HG03139 (cell line): Measurements from ENCODE around the gene BABAM2.
"Not testable (repeated sequence)": the region's sequence is repeated elsewhere in the genome, so short reads cannot be mapped to it uniquely, and the experiment has no call there.

Source experiments
- ATAC-seq: cut with Tn5 transposase; IDR thresholded peaks from one replicate; pipeline ENCODE4 v1.9.1; 2021; ENCODE audit not compliant: unreplicated experiment

Gene BABAM2

DNA sequence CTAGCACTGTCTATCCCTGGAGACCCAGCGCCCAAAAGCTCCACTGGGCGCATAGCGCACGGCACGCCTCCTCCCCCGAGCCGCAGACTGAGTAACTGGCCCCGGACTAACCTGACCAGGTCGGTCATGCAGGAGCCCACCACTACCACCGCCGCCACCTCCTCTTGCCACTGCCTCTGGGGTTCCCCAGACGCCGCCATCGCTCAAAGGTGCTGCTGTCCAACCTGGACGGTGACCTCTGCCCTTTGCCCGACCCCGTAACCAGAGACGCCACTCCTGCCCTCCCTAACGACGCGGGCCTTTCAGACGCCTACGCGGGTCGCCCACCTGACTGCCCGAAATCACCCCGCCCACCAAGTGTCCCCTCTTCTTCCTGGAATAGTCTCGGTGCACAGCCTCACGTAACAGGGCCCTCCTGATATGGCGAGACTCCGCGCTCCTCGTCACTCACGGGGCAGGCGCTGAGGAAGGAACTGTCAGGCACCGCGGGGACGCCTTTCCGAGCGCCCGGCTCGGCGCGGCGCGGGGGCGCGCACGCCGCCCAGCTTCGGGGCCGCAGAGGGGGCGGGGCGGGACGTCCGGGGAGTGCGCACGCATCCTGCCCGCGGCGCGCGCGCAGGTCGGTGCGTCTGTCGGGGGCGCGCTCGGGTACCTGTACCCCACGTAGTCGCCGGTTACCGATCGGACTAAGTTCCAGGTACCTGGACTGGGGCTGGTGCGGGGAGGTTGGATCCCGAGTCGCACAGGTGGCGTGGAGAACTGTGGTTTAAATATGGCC is at the start of gene BABAM2, which contains the start of gene RBKS:
TSS of gene BABAM2 (plus strand) at position 584 of the 778 bp plus-strand sequence. CDS start 3,828 bp downstream, outside the sequence.
TSS of gene RBKS (minus strand) at position 242 of the 778 bp plus-strand sequence. CDS start at position 200, 42 bp downstream.
- ATAC-seq = peak; percentile 73

- no peak for ATAC-seq
These were observed 47.6 kb upstream of the BABAM2 start for GRCh38 chr2:27842894-27843293.

DNA sequence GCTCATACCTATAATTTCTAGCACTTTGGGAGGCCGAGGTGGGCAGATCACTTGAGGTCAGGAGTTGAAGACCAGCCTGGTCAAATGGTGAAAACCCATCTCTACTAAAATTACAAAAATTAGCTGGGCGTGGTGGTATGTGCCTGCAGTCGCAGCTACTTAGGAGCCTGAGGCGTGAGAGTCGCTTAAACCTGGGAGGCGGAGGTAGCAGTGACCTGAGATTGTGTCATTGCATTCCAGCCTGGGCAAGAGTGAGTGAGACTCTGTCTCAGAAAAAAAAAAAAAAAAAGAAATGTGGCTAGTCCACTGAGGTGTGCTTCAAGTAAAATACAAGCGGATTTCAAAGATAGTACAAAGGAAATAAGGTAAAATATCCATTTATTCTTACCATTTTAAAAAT is 46.5 kb upstream of the BABAM2 start:
- ATAC-seq = no peak

GRCh38 chr2:27844821-27845255 is 45.7 kb upstream of the BABAM2 start:
- ATAC-seq = no peak

DNA sequence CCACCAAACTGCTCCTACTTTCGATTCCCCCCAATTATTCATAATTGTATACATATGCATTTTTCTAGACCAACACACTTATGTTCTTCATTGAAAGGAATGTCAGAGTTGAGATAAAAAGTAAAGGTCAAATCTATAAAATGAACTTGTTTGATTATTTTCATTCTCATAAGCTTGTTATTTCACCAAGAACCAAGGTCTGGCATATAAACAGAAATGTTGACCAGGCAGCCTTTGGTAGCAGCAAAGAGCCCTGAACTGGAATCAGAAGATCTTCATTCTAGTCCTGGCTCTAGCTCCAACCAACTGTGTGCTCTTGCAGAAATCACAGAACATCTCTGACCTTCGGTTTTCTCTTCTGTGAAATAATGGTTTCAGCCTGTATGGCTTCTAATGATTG is 43.2 kb upstream of the BABAM2 start:
- ATAC-seq = no peak

- ATAC-seq = no peak
These were observed 40.8 kb upstream of the BABAM2 start for GRCh38 chr2:27849558-27850205.

- ATAC-seq = no peak
These were observed 37.8 kb upstream of the BABAM2 start for GRCh38 chr2:27852691-27853090.

- no peak for ATAC-seq
These were observed 36.2 kb upstream of the BABAM2 start for GRCh38 chr2:27854229-27854862.

DNA sequence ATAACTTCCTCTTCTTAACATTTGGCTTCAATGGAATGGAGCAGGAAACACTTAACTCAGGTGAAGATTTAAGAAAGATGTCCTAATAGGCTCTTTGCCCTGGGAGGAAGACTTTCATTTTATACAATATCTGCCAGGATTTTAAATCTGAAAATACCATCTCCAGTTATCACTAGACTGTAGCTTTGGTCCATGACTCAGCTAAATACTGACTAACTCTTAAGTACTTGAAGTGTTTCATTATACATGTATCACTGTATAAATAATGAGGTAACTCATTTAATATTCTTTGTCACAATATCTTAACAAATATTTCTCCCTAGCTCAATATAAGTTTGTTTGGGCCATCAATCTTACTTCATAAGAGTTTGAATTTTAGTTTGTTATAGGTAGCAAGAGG is 35.1 kb upstream of the BABAM2 start:
- ATAC-seq = no peak

DNA sequence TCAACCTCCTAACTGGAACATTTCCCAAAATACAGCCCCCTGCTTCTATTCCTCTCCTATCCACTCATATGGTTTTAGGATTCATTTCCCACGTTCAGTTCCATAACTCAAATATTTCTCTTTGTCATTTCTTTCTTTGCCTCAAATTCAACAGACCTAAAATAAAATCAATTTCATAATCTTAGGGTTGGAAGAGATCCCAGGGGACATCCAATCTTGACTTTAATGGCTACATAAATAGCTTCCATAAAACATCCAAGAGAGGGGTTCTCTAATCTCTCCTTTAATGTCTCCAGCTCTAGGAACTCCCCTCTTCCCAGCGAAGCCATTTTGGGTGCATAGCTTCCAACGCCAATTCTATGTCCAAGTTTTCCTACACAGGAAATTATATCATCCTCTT is 34.1 kb upstream of the BABAM2 start:
- ATAC-seq = no peak

GRCh38 chr2:27856956-27857355 is 33.6 kb upstream of the BABAM2 start:
- ATAC-seq = no peak

DNA sequence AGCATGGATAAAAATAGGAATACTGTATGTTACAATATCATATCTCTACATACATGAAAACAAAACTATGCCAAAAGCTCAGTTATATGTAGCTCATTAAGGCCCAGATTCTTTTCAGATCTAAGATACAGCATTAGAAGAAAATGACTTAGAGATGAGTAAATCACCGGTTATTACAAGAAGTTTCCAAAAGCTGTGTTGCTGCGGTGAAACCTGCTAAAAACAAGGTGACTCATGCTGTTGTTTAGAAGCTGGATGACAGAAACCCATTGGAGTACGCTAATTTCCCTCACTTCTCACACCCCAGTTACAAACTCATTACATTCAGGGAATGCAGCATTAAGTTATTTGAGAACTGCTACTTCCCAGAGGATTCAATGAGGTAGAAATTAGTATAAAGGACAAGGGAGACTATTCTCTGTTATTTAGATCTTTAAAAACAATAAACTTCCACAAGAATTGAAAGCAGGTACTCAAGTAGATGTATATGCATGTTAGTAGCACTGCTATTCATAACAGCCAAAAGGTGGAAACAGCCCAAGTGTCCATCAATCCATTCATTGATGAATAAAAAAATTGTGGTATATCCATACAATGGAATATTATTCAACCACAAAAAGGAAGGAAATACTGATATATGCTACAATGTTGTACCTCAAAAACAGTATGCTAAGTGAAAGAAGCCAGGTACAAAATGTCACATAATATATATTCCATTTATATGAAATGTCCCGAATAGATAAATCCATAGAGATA is 32.9 kb upstream of the BABAM2 start:
- ATAC-seq = no peak

DNA sequence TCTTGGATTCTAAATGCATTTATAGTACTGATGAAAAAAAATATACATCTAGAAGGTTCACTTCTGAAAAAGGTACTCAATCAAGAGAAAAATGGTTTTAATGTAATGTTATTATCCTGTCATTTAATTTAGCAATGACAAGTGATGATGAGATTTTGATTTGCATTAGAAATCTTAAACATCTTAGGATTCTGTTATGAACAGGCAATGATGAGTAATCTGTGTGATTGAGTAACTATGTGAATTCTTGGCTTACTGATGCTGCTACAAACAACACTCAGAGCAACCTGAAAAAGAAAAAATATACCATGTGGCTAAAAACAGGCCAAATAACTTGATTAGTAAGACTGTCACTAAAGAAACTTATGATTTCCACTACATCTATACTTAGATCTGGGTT is 30.4 kb upstream of the BABAM2 start:
- ATAC-seq = no peak

DNA sequence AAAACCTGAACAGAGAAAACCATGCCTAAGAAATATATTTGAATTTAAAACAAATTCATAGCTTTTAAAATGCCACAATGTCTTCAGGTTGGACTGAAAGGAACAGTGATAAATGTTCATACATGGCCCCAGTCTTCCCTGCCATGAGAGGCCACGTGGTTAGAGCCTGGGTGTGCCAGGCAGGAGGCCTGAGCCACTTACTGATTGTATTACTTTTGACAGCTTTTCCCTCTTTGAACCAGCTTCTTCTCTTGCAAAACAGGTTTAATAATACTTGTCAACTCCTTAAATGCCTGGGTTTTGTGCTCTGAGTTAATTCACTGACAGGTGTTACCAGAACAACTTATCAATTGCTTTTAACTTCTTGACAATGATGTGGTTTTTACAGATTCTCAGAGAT is 27.4 kb upstream of the BABAM2 start:
- ATAC-seq = no peak

DNA sequence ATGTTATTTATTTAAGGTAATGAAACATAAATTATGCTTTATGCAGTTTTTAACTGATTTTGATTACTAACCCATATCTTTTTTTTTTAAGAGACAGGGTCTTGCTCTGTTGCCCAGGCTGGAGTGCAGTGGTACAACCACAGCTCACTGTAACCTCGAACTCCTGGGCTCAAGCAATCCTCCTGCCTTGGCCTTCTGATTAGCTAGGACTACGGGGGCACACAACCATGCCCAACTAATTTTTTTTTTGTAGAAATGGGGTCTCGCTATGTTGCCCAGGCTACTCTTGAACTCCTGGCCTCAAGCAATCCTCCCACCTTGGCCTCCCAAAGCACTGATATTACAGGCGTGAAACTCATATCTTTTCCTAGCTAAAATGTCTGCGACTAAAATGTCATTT is 26.6 kb upstream of the BABAM2 start:
- not testable (repeated sequence) for ATAC-seq

DNA sequence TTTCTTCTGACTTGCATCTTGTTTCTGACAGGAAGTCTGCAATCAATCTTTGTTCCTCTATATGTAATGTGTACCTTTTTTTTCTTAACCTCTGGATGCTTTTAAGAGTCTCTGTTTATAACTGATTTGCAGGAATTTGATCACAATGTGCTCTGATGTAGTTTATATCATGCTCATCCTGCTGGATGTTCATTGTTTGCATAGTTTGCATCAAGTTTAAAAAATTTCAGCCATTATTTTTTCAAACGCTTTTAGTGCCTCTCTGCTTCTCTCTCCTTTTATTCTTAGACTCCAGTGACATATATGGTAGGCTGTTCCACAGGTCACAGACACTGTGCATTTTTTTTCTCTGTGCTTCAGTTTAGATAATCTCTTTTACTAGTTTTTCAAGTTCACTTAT is 24.3 kb upstream of the BABAM2 start:
- ATAC-seq = no peak

GRCh38 chr2:27869763-27870162 is 20.8 kb upstream of the BABAM2 start:
- ATAC-seq = no peak

- no peak for ATAC-seq
These were observed 19.8 kb upstream of the BABAM2 start for GRCh38 chr2:27870724-27871123.

DNA sequence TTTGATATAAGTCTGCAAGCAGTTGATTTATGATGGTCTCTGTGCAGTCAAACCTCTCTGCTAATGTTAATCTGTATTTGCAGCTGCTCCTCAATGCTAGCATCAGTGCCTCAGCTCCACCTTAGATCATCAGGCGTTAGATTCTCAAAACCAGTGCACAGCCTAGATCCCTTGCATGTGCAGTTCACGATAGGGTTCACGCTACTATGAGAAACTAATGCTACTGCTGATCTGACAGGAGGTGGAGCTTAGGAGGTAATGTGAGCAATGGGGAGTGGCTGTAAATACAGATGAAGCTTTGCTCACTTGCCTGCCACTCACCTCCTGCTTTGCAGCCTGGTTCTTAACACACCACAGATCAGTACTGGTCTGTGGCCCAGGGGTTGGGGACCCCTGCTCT is 18.7 kb upstream of the BABAM2 start:
- no peak for ATAC-seq

GRCh38 chr2:27873091-27873490 is 17.4 kb upstream of the BABAM2 start:
- no peak for ATAC-seq
